Measurements from ENCODE around the gene BCL2. TPM values are rescaled to one million over a fixed set of nuclear protein-coding genes. Genes with fewer than 3 reads are reported as not detected.

BCL2 gene
- total RNA-seq, 1 experiment from 2014 or later = 2.5 TPM

DNA sequence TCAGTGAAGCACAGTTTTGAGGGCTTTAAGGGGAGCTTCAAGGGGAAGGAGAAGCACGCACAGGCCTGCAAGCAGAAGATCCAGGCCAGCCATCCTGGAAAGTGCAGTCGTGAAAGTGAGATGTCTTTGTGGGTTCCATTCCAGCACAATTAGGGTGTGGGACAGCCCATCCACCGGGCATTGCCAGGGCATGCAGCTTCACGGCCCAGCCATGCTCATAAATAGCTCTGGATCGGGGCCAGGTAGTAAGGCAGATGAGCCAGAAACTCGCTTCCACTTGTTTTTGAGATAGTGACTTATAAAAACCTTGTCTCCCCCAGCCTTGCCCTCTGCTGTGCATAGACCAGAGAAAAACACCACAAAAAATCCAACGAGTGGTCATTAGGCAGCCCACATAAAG, 26.5 kb upstream of the BCL2 start:
- H3K9ac ChIP-seq (ENCODE audit: low read length) = no peak overlapping the region
- ATAC-seq (no peak), DNase-seq (ENCODE audit: low read depth, low spot score) (no peak)
- RAD21 ChIA-PET (ENCODE audit: low non-redundant PET in 1 of 2, low total read pairs in 2 of 2, uncharacterized antibody in 2 of 2, unreplicated experiment in 2 of 2) = no interaction called here
- no peaks in the 10 kb centered on the region for H3K79me2 ChIP-seq (ENCODE audit: insufficient read depth, low read length)
- no peaks in the 10 kb centered on the region for H3K27me3 ChIP-seq (ENCODE audit: insufficient read depth, low read length)
- H3K4me3 ChIP-seq (replicated peaks in 1 of 2; ENCODE audit: low read depth in 1 of 2, low read length in 2 of 2) = no peak overlapping the region
- H3K4me1 ChIP-seq (ENCODE audit: control insufficient read depth in 1 of 2, insufficient read depth in 2 of 2, low read length in 2 of 2) = no peaks in the 10 kb centered on the region
- no peak overlapping the region for H2AFZ ChIP-seq (ENCODE audit: low read depth, low read length, poor library complexity, severe bottlenecking)
- CTCF ChIA-PET = no interaction called here
- no TSS peak for BruUV-seq (replicated peaks)
- H4K20me1 ChIP-seq (ENCODE audit: insufficient read depth) = no peaks in the 10 kb centered on the region
- H3K4me2 ChIP-seq (ENCODE audit: low read length) = no peak overlapping the region
- no peaks in the 10 kb centered on the region for H3K9me3 ChIP-seq (ENCODE audit: control insufficient read depth in 1 of 2, insufficient read depth in 1 of 2, low read depth in 1 of 2, low read length in 2 of 2)
- POLR2A ChIA-PET = no interaction called here
- no peaks in the 10 kb centered on the region for H3K9me2 ChIP-seq (ENCODE audit: insufficient read depth)
- H3K36me3 ChIP-seq (ENCODE audit: control insufficient read depth in 1 of 2, insufficient read depth in 2 of 2, low read length in 2 of 2) = peaks cover 26 to 27% of the 10 kb centered on the region in 2 experiments; a peak in 3 of 4 replicates
- intact Hi-C loops (cut with micrococcal nuclease) = loop anchor here (10.0 kb wide), 1 partner anchor 499 kb away; no protein-coding TSS in a partner anchor
- no peak overlapping the region for H3K27ac ChIP-seq (ENCODE audit: low read depth, low read length)
- TF ChIP-seq ZFX (IDR thresholded peaks at IDR 0.05) (no peak), EZH2phosphoT487 (IDR thresholded peaks at IDR 0.05; ENCODE audit: borderline replicate concordance) (no peak), MAX (IDR thresholded peaks at IDR 0.05) (no peak), REST (IDR thresholded peaks at IDR 0.05; ENCODE audit: low read depth) (no peak), EZH2 (IDR thresholded peaks at IDR 0.05) (no peak), FOSL1 (IDR thresholded peaks at IDR 0.05; ENCODE audit: low read depth) (no peak), CBX3 (IDR thresholded peaks at IDR 0.05; ENCODE audit: low read depth) (no peak), EGR1 (IDR thresholded peaks at IDR 0.05; ENCODE audit: low read depth) (no peak), ZBTB33 (IDR thresholded peaks at IDR 0.05; ENCODE audit: extremely low read depth, insufficient replicate concordance, low read length) (no peak), ZNF274 (IDR thresholded peaks at IDR 0.05; ENCODE audit: low read depth, low read length) (no peak), SIN3A (IDR thresholded peaks at IDR 0.05; ENCODE audit: low read depth) (no peak), JUND (IDR thresholded peaks at IDR 0.05) (no peak), SRF (IDR thresholded peaks at IDR 0.05; ENCODE audit: low read depth) (no peak), CEBPB (IDR thresholded peaks at IDR 0.05; ENCODE audit: low read depth) (no peak), SP1 (IDR thresholded peaks at IDR 0.05; ENCODE audit: low read depth) (no peak), RAD21 (IDR thresholded peaks at IDR 0.05; ENCODE audit: low read depth) (no peak), POLR2AphosphoS5 (IDR thresholded peaks at IDR 0.05; ENCODE audit: low read depth, low read length) (no peak), ELF1 (IDR thresholded peaks at IDR 0.05; ENCODE audit: borderline replicate concordance, low read depth) (no peak), ATF3 (IDR thresholded peaks at IDR 0.05) (no peak)
- TF ChIP-seq, protein P1, sequence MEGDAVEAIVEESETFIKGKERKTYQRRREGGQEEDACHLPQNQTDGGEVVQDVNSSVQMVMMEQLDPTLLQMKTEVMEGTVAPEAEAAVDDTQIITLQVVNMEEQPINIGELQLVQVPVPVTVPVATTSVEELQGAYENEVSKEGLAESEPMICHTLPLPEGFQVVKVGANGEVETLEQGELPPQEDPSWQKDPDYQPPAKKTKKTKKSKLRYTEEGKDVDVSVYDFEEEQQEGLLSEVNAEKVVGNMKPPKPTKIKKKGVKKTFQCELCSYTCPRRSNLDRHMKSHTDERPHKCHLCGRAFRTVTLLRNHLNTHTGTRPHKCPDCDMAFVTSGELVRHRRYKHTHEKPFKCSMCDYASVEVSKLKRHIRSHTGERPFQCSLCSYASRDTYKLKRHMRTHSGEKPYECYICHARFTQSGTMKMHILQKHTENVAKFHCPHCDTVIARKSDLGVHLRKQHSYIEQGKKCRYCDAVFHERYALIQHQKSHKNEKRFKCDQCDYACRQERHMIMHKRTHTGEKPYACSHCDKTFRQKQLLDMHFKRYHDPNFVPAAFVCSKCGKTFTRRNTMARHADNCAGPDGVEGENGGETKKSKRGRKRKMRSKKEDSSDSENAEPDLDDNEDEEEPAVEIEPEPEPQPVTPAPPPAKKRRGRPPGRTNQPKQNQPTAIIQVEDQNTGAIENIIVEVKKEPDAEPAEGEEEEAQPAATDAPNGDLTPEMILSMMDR (IDR thresholded peaks at IDR 0.05 in 2 of 3, conservative IDR thresholded peaks at IDR 0.05 in 1 of 3; ENCODE audit: borderline replicate concordance in 1 of 3, insufficient read depth in 1 of 3, low read depth in 2 of 3, low read length in 2 of 3) = no peak
